ENCODE measurements around the gene RPAIN. TPM values are rescaled to one million over a fixed set of nuclear protein-coding genes. Genes with fewer than 3 reads are reported as not detected.

Gene RPAIN
- 34.8 and 43.2 TPM in 2 replicates for total RNA-seq (2014; rRNA removed; shearing (Covaris generic))

GRCh38 chr17:5419959-5420653 lies at the start of gene RPAIN:
RPAIN (plus strand) TSS chr17:5420182; CDS start chr17:5420211, 29 bp downstream.
- DNase-seq (ENCODE audit: low spot score) = peak; percentile 72

GRCh38 chr17:5370411-5370810 lies 49.6 kb upstream of the RPAIN start:
- DNase-seq (ENCODE audit: low spot score) = no peak

GRCh38 chr17:5373112-5373511 lies 46.9 kb upstream of the RPAIN start:
- DNase-seq (ENCODE audit: low spot score) = no peak

GRCh38 chr17:5378566-5379207 lies 41.3 kb upstream of the RPAIN start:
- no peak for DNase-seq (ENCODE audit: low spot score)

GRCh38 chr17:5379351-5380107 lies 40.5 kb upstream of the RPAIN start:
- no peak for DNase-seq (ENCODE audit: low spot score)

GRCh38 chr17:5380491-5381135 lies 39.4 kb upstream of the RPAIN start:
- no peak for DNase-seq (ENCODE audit: low spot score)

GRCh38 chr17:5381542-5381941 lies 38.4 kb upstream of the RPAIN start:
- no peak for DNase-seq (ENCODE audit: low spot score)

- no peak for DNase-seq (ENCODE audit: low spot score)
These were observed 28.3 kb upstream of the RPAIN start for GRCh38 chr17:5391678-5392077.

- no peak for DNase-seq (ENCODE audit: low spot score)
These were observed 23.4 kb upstream of the RPAIN start for GRCh38 chr17:5396612-5397011.

GRCh38 chr17:5399767-5400166 lies 20.2 kb upstream of the RPAIN start:
- DNase-seq (ENCODE audit: low spot score) = no peak

- no peak for DNase-seq (ENCODE audit: low spot score)
These were observed 14.6 kb upstream of the RPAIN start for GRCh38 chr17:5405400-5405799.

GRCh38 chr17:5408186-5408585 lies 11.8 kb upstream of the RPAIN start:
- DNase-seq (ENCODE audit: low spot score) = no peak

GRCh38 chr17:5410594-5411272 lies 9.2 kb upstream of the RPAIN start:
- DNase-seq (ENCODE audit: low spot score) = no peak

GRCh38 chr17:5413682-5414081 lies 6.3 kb upstream of the RPAIN start:
- DNase-seq (ENCODE audit: low spot score) = peak; percentile 42

- DNase-seq (ENCODE audit: low spot score) = no peak
These were observed 3.1 kb upstream of the RPAIN start for GRCh38 chr17:5416901-5417300.

GRCh38 chr17:5418858-5419355 lies 1.1 kb upstream of the RPAIN start:
- DNase-seq (ENCODE audit: low spot score) = no peak

GRCh38 chr17:5419356-5419958 lies 525 bp upstream of the RPAIN start, which contains the start of gene NUP88:
NUP88 (minus strand) TSS chr17:5419662; CDS start chr17:5419650, 12 bp downstream.
- peak; percentile 94 for DNase-seq (ENCODE audit: low spot score)

- no peak for DNase-seq (ENCODE audit: low spot score)
These were observed 2.5 kb downstream of the RPAIN start for GRCh38 chr17:5422505-5422904.

GRCh38 chr17:5424909-5425308 lies 4.9 kb downstream of the RPAIN start:
- no peak for DNase-seq (ENCODE audit: low spot score)

- no peak for DNase-seq (ENCODE audit: low spot score)
These were observed 5.8 kb downstream of the RPAIN start for GRCh38 chr17:5425826-5426225.

Data from H4 (cell line).